HEK293 (cell line): Measurements from ENCODE around the gene CEP44.
"Not testable (repeated sequence)": the region's sequence is repeated elsewhere in the genome, so short reads cannot be mapped to it uniquely, and the experiment has no call there.

Experiments used
- CTCF ChIA-PET: fragments of 350-600 bp; formaldehyde crosslinking; extraction: SDS; loops from one replicate; lab custom pipeline; 2021; ENCODE audit warnings: antibody characterized with exemption; lab: Yijun Ruan, JAX
- POLR2A ChIA-PET: fragments of 300-600 bp; formaldehyde crosslinking; extraction: SDS; loops from one replicate; lab custom pipeline; 2020; ENCODE audit warnings: antibody characterized with exemption, inconsistent platforms; lab: Yijun Ruan, JAX
- H3K27ac ChIP-seq: fragments of 200-500 bp; sonication (Bioruptor generic); 2 replicates; pipeline ENCODE4 v1.5.1; 2014; ENCODE audit warnings: low read depth, low read length, control low read depth, inconsistent platforms; ENCODE audit errors: extremely low read depth
- H3K36me3 ChIP-seq, 2 experiments: fragments of 200-500 bp in 1 of 2; sonication (Bioruptor generic) in 1 of 2; 1 replicate in 1 of 2; 2 replicates in 1 of 2; pipeline ENCODE4 v1.5.1; 2014 to 2017; ENCODE audit warnings: inconsistent platforms in 2 of 2, low read length in 2 of 2; ENCODE audit not compliant: control insufficient read depth in 2 of 2, insufficient read depth in 1 of 2
- H3K4me1 ChIP-seq: fragments of 200-500 bp; sonication (Bioruptor generic); 2 replicates; pipeline ENCODE4 v1.5.1; 2014; ENCODE audit warnings: mild to moderate bottlenecking, low read length, inconsistent platforms; ENCODE audit not compliant: control insufficient read depth, insufficient read depth
- H3K4me3 ChIP-seq: 2 replicates; pipeline ENCODE4 v1.5.1; 2011; ENCODE audit warnings: low read depth, mild to moderate bottlenecking, control low read depth, low read length, moderate library complexity
- H3K9me3 ChIP-seq: fragments of 200-500 bp; sonication (Bioruptor generic); 2 replicates; pipeline ENCODE4 v1.5.1; 2014; ENCODE audit warnings: low read depth, low read length, inconsistent platforms; ENCODE audit not compliant: control insufficient read depth, insufficient read depth
- PRDM4 ChIP-seq: fragments of 450-650 bp; formaldehyde crosslinking; IDR thresholded peaks from 2 replicates; pipeline ENCODE4 v1.5.1; 2017; ENCODE audit warnings: missing biosample characterization, missing genetic modification characterization
- TCF7L2 ChIP-seq: IDR thresholded peaks from 2 replicates; pipeline ENCODE4 v1.6.1; 2011; ENCODE audit warnings: low read depth, mild to moderate bottlenecking, inconsistent platforms, low read length, moderate library complexity, borderline replicate concordance
- ZBTB1 ChIP-seq: fragments of 450-650 bp; formaldehyde crosslinking; IDR thresholded peaks from 2 replicates; pipeline ENCODE4 v1.5.1; 2016; ENCODE audit warnings: missing biosample characterization, missing genetic modification characterization
- ZBTB8A ChIP-seq: fragments of 450-650 bp; formaldehyde crosslinking; IDR thresholded peaks from 2 replicates; pipeline ENCODE4 v1.5.1; 2016; ENCODE audit warnings: missing biosample characterization, missing genetic modification characterization
- ZNF112 ChIP-seq: fragments of 450-650 bp; formaldehyde crosslinking; IDR thresholded peaks from 2 replicates; pipeline ENCODE4 v1.5.0; 2017; ENCODE audit warnings: missing biosample characterization, missing genetic modification characterization
- ZNF133 ChIP-seq: fragments of 450-650 bp; formaldehyde crosslinking; IDR thresholded peaks from 2 replicates; pipeline ENCODE4 v1.5.1; 2016; ENCODE audit warnings: missing biosample characterization, missing genetic modification characterization
- ZNF146 ChIP-seq: fragments of 450-650 bp; formaldehyde crosslinking; IDR thresholded peaks from 2 replicates; pipeline ENCODE4 v1.5.1; 2016; ENCODE audit warnings: missing biosample characterization, missing genetic modification characterization
- ZNF184 ChIP-seq: fragments of 450-650 bp; IDR thresholded peaks from 2 replicates; pipeline ENCODE4 v1.5.1; 2018; ENCODE audit warnings: missing biosample characterization, mild to moderate bottlenecking, missing genetic modification characterization
- ZNF221 ChIP-seq: fragments of 450-650 bp; formaldehyde crosslinking; IDR thresholded peaks from 2 replicates; pipeline ENCODE4 v1.5.1; 2017; ENCODE audit warnings: missing biosample characterization, missing genetic modification characterization, borderline replicate concordance
- ZNF24 ChIP-seq: fragments of 450-650 bp; formaldehyde crosslinking; IDR thresholded peaks from 2 replicates; pipeline ENCODE4 v1.5.1; 2016; ENCODE audit warnings: missing biosample characterization, missing genetic modification characterization
- ZNF274 ChIP-seq, 2 experiments: fragments of 200-500 bp in 1 of 2; fragments of 450-650 bp in 1 of 2; sonication (Bioruptor generic) in 1 of 2; formaldehyde crosslinking in 1 of 2; IDR thresholded peaks; 2 replicates each; pipeline versions ENCODE4 v1.5.1 to v1.6.1; 2014 to 2016; ENCODE audit warnings: borderline replicate concordance in 1 of 2, inconsistent platforms in 1 of 2, low read length in 1 of 2, missing biosample characterization in 1 of 2, missing genetic modification characterization in 1 of 2
- ZNF280D ChIP-seq: fragments of 450-650 bp; formaldehyde crosslinking; IDR thresholded peaks from 2 replicates; pipeline ENCODE4 v1.5.1; 2016; ENCODE audit warnings: missing biosample characterization, missing genetic modification characterization
- ZNF292 ChIP-seq: fragments of 450-650 bp; formaldehyde crosslinking; IDR thresholded peaks from 2 replicates; pipeline ENCODE4 v1.5.1; 2016; ENCODE audit warnings: low read depth, missing biosample characterization, missing genetic modification characterization, borderline replicate concordance
- ZNF350 ChIP-seq: fragments of 450-650 bp; formaldehyde crosslinking; IDR thresholded peaks from 2 replicates; pipeline ENCODE4 v1.5.0; 2017; ENCODE audit warnings: missing biosample characterization, mild to moderate bottlenecking, missing genetic modification characterization
- ZNF514 ChIP-seq: fragments of 450-650 bp; formaldehyde crosslinking; IDR thresholded peaks from 2 replicates; pipeline ENCODE4 v1.5.1; 2016; ENCODE audit warnings: missing biosample characterization, missing genetic modification characterization
- ZNF521 ChIP-seq: fragments of 450-650 bp; formaldehyde crosslinking; IDR thresholded peaks from 2 replicates; pipeline ENCODE4 v1.5.1; 2017; ENCODE audit warnings: missing biosample characterization, mild to moderate bottlenecking, missing genetic modification characterization
- ZNF530 ChIP-seq: fragments of 450-650 bp; formaldehyde crosslinking; IDR thresholded peaks from 2 replicates; pipeline ENCODE4 v1.5.1; 2016; ENCODE audit warnings: low read depth, missing biosample characterization, missing genetic modification characterization
- ZNF791 ChIP-seq: fragments of 450-650 bp; formaldehyde crosslinking; IDR thresholded peaks from 2 replicates; pipeline ENCODE4 v1.5.1; 2016; ENCODE audit warnings: missing biosample characterization, missing genetic modification characterization
- ZNF792 ChIP-seq: fragments of 450-650 bp; formaldehyde crosslinking; IDR thresholded peaks from 2 replicates; pipeline ENCODE4 v1.5.1; 2016; ENCODE audit warnings: missing biosample characterization, missing genetic modification characterization

CEP44 gene

GRCh38 chr4:174358829-174359228 is 75.1 kb downstream of the CEP44 start:
- TF ChIP-seq ZBTB1 (tag by site-specific recombination) (no peak), ZNF146 (no peak), ZNF184 (tag by site-specific recombination) (no peak), ZNF221 (tag by site-specific recombination) (no peak), ZNF521 (tag by site-specific recombination) (no peak), ZNF112 (no peak), ZBTB8A (tag by site-specific recombination) (no peak)
- TF ChIP-seq, all 188 proteins: peak for 0
- Histone ChIP-seq H3K36me3 (no peaks in the 10 kb centered on the region), H3K9me3 (no peaks in the 10 kb centered on the region), H3K4me1 (no peaks in the 10 kb centered on the region), H3K27ac (no peak overlapping the region), H3K4me3 (no peak overlapping the region)
- ChIA-PET POLR2A (no interaction called here), CTCF (interaction anchor here (1.6 kb wide), 1 partner anchor 273 kb away, joined by 3 read pairs; no protein-coding TSS in a partner anchor)

GRCh38 chr4:174362340-174362739 is 78.6 kb downstream of the CEP44 start:
- CTCF ChIA-PET, result interaction anchor here (1.7 to 2.2 kb wide), 2 partner anchors 9 to 270 kb away, joined by 5 to 6 read pairs; no protein-coding TSS in a partner anchor
- TF ChIP-seq ZNF791, result no peak
- TF ChIP-seq ZNF530 (tag by site-specific recombination), result no peak
- no peak for TF ChIP-seq PRDM4
- TF ChIP-seq ZNF350 (tag by site-specific recombination), result no peak
- TF ChIP-seq ZNF292, result no peak
- TF ChIP-seq ZNF792 (tag by site-specific recombination), result no peak
- no peak for TF ChIP-seq ZNF274 (IDR thresholded peaks at IDR 0.05; ENCODE audit: low read length)
- TF ChIP-seq ZNF274 (tag by site-specific recombination; IDR thresholded peaks at IDR 0.05; ENCODE audit: borderline replicate concordance), result no peak
- TF ChIP-seq ZNF280D (tag by site-specific recombination), result no peak
- TF ChIP-seq ZNF133 (tag by site-specific recombination), result no peak
- no peak for TF ChIP-seq ZNF514 (tag by site-specific recombination)
- TF ChIP-seq ZNF24, result no peak
- no peak for TF ChIP-seq TCF7L2
- TF ChIP-seq, all 188 proteins: peak for 0
- Histone ChIP-seq H3K27ac (no peak overlapping the region), H3K36me3 (no peaks in the 10 kb centered on the region), H3K9me3 (no peaks in the 10 kb centered on the region), H3K4me1 (no peaks in the 10 kb centered on the region), H3K4me3 (no peak overlapping the region)
- POLR2A ChIA-PET, result no interaction called here

GRCh38 chr4:174363782-174364181 is 80.1 kb downstream of the CEP44 start:
- H3K4me3 ChIP-seq, POLR2A ChIA-PET, H3K27ac ChIP-seq, H3K4me1 ChIP-seq, H3K36me3 ChIP-seq, H3K9me3 ChIP-seq: not testable (repeated sequence)
- CTCF ChIA-PET, result interaction anchor here (1.7 to 2.2 kb wide), 2 partner anchors 10 to 268 kb away, joined by 5 to 6 read pairs; no protein-coding TSS in a partner anchor
